Muscle layer of duodenum (tissue), 2 donors: Measurements from ENCODE around the gene TTC7B.

Experiments
- H3K27ac ChIP-seq: one replicate; pipeline ENCODE4 v1.7.0; 2013; ENCODE audit warnings: mild to moderate bottlenecking, low read length
- H3K27me3 ChIP-seq: one replicate; pipeline ENCODE4 v1.7.0; 2013; ENCODE audit warnings: low read depth, mild to moderate bottlenecking, control low read depth, low read length
- H3K36me3 ChIP-seq, 2 donors: one replicate each; pipeline ENCODE4 v1.7.0; 2013; ENCODE audit warnings: low read length in 2 of 2, control low read depth in 1 of 2, mild to moderate bottlenecking in 1 of 2; ENCODE audit not compliant: insufficient read depth in 2 of 2, control insufficient read depth in 1 of 2
- H3K4me1 ChIP-seq, 2 donors: one replicate each; pipeline ENCODE4 v1.7.0; 2013; ENCODE audit warnings: low read length in 2 of 2, mild to moderate bottlenecking in 2 of 2, control low read depth in 1 of 2, moderate library complexity in 1 of 2; ENCODE audit not compliant: insufficient read depth in 2 of 2, control insufficient read depth in 1 of 2
- H3K4me3 ChIP-seq, 2 donors: one replicate each; pipeline ENCODE4 v1.7.0; 2013; ENCODE audit warnings: low read length in 2 of 2, low read depth in 1 of 2, mild to moderate bottlenecking in 1 of 2
- H3K9me3 ChIP-seq, 2 donors: one replicate each; pipeline ENCODE4 v1.7.0; 2013; ENCODE audit warnings: low read length in 2 of 2, control low read depth in 1 of 2, mild to moderate bottlenecking in 1 of 2; ENCODE audit not compliant: control insufficient read depth in 1 of 2
- donor health status: healthy.

TTC7B gene

DNA sequence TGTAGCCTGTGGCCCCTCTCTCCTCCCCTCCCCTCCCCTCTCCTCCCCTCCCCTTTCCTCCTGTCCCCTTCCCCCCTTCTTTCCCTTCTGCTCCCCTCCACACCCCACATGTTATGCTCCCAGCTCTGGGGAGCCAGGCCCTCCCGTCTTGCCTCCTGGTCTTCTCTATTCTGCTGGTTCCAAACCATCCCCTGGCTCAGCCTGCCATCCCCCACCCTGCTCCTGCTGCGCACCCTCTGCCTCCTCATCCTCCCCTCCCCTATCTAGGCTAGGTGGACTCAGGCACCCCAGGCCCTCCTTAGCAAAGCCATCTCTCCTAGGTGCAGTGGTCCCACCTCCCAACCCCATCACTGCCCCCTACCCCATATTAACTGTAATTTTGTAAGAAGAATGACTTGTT, 319.9 kb downstream of the TTC7B start:
- Histone ChIP-seq H3K4me1 (peaks cover 0 to 9% of the 10 kb centered on the region in 2 donors), H3K27ac (no peak overlapping the region), H3K9me3 (no peaks in the 10 kb centered on the region), H3K36me3 (no peaks in the 10 kb centered on the region), H3K27me3 (no peaks in the 10 kb centered on the region), H3K4me3 (no peak overlapping the region)

DNA sequence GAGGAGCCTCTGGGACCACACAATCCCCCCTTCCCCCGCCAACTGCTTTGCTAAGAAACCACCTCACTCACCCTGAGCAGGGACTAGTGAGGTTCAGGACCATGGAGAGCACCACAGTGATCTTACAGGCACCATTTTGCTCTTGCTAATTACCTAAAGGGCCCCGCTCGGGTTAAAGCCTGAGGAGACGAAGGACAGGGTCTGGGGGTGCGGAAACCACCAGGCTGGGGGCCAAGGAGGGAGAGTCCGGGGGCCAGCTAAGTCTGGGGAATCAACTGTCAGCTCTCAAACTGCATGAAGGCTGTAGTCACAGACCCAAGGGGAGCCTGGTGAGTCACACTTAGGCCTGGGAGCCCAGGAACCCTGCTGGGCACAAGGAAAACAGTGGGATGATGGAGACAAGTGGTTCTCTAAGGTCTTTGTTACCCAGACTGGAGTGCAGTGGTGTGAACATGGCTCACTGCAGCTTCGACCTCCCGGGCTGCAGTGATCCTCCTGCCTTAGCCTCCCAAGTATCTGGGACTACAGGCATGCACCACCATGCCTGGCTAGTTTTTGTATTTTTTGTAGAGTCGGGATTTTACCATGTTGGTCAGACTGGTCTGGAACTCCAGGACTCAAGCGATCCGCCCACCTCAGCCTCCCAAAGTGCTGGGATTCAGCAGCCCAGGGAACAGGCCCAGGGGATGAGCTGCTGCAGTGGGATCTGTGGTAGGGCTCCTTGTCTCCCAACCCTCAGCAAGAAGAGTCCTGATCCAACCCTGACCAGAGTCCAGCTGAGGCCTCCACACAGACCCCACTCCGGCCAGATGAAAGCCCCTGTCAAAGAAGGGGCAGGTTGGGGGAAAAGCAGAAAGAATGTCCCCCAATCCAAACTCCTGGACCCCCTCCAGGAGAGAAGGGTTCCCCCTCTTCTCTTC, 320.6 kb downstream of the TTC7B start:
- H3K27me3 ChIP-seq: no peaks in the 10 kb centered on the region
- no peaks in the 10 kb centered on the region for H3K36me3 ChIP-seq
- peaks cover 3 to 16% of the 10 kb centered on the region in 2 donors for H3K4me1 ChIP-seq
- H3K4me3 ChIP-seq: no peak overlapping the region
- H3K27ac ChIP-seq: no peak overlapping the region
- no peaks in the 10 kb centered on the region for H3K9me3 ChIP-seq

DNA sequence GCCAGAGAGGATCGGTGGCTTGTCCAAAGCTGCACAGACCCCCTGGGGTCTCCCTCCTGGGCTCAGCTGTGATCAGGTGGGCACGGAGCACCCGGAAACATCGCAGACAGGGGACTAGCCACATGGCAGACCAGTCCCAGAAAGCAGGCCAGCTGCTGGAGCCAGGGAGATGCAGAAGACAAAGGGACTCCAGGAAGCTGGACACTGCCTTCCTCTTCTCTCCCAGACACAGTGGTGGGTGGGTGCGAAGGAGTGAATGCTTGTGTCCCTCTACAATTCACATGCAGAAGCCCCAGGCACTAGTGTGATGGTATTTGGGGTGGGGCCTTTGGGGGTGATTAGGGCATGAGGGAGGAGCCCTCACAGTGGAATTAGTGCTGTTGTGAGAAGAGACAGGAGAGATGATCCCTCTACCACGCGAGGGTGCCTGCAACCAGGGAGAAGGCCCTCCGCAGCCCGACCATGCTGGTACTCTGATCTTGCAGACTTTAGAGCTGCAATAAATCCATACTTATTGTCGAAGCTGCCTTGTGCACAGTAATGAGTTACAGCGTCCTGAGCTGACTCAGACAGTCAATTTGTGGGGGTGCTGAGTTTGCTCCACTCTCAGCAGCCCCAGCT, 324.2 kb downstream of the TTC7B start:
- Histone ChIP-seq H3K9me3 (no peaks in the 10 kb centered on the region), H3K27ac (no peak overlapping the region), H3K4me1 (peaks cover 5 to 23% of the 10 kb centered on the region in 2 donors)

DNA sequence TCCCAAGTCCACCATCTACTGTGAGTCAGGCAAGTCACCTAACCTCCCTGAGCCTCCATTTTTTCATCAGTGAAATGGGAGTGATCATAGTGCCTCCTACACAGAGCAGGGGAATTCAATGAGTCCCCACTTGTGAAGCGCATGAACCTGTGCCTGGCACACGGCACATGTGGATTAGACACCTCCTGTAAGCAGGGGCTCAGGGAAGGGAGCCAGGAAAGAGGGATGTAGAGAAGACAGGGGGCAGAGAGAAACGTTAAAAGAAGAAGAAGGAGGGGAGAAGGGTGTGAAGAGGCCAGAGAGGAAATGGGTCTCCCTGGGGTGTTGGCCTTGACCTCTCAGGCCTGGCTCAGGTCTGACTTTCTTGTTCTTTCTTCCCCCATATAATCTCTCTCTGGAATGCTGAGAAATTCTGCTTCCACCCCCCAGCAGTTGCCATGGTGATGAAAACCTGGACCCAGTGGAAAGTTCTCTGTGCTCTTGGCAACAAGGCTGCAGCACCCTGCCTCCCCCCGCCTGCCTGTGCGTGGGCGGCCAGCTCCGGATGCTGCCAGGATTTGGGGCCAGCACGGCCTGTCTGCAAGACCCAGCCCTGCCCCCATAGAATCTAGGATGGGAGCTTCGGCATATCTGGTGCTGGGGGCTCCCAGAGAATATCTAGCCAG, 324.9 kb downstream of the TTC7B start:
- Histone ChIP-seq H3K27ac (no peak overlapping the region), H3K4me1 (peaks cover 5 to 23% of the 10 kb centered on the region in 2 donors), H3K27me3 (no peaks in the 10 kb centered on the region), H3K36me3 (no peaks in the 10 kb centered on the region), H3K9me3 (no peaks in the 10 kb centered on the region), H3K4me3 (no peak overlapping the region)

More for the DNA sequence above, 324.2 kb downstream of the TTC7B start:
- Histone ChIP-seq H3K27me3 (no peaks in the 10 kb centered on the region), H3K4me3 (no peak overlapping the region), H3K36me3 (no peaks in the 10 kb centered on the region)

DNA sequence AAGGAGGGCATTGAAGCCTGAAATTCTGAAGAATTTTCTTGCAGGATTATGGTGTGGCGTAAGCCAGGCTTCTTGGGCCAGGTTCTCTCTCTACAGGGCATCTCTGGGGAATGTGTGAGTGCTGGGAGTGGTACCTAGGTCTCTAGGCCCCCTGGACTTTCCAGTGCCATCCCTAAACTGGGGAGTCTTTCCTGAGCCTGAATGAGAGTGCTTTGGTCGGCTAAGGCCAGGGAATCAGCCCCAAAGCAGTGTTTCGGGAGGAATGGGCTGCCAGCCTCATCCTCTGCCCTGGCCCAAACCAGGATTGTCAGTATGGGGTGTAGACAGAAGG, 325.5 kb downstream of the TTC7B start:
- H3K36me3 ChIP-seq: no peaks in the 10 kb centered on the region
- H3K4me3 ChIP-seq: no peak overlapping the region
- no peaks in the 10 kb centered on the region for H3K27me3 ChIP-seq
- H3K9me3 ChIP-seq: no peaks in the 10 kb centered on the region
- H3K27ac ChIP-seq: no peak overlapping the region
- peaks cover 5 to 23% of the 10 kb centered on the region in 2 donors for H3K4me1 ChIP-seq

DNA sequence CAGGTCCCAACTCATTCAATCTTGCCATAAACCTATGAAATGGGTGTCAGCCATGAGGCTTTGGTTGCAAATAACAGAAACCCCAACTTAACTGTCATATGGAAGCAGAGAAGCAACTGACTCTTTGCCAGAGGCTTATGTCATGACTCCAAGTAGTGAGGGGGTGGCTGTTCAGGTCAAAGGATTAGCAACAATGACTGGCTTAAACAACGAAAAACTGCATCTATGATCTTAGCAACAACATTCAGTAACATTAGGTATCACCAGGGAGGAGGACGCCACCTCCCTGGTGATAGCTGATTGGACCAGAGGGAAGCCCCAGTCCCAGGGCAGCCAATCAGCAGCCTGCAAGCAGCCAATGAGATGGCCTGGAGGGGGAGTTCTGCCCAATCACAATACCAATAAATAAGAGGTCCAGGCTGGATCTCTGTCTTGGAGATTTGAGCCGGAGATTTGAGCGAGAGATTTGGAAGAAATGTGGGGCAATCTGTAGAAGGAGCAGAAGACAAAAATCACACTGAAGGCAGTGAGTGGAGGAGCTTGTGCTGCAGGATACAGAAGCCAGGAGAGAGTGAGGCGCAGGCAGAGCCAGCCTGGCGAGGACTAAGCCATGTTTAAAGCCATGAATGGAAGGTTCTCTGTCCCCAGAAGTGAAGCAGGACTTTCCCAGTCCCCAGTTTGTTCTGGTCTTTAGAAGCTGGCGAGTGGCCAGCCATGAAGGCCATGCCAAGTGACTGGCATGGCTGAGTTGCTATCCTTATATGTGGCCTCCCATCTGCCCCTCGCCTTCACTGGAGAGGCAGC, 326.1 kb downstream of the TTC7B start:
- no peaks in the 10 kb centered on the region for H3K9me3 ChIP-seq
- H3K4me3 ChIP-seq: no peak overlapping the region
- no peak overlapping the region for H3K27ac ChIP-seq
- no peaks in the 10 kb centered on the region for H3K36me3 ChIP-seq
- no peaks in the 10 kb centered on the region for H3K27me3 ChIP-seq
- H3K4me1 ChIP-seq: peaks cover 5 to 23% of the 10 kb centered on the region in 2 donors

DNA sequence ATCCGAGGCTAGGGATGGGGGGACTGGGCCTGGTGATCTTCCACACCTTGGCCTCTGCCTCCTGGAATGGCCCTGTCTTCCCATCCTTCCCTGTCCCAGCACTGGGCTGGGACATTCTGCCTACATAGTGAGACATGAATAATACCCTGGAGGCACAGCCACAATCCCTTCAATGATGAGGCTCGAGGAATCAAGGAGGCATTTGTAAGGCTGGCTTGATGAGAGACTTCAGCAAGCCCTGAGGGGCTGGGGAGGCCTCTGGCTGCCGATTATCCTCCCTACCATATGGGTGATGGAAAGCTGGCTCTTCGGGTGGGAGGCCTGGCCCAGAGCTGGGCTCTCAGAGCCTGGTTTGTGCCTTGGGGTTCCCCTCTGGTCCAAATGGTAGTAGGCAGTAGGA, 326.9 kb downstream of the TTC7B start:
- H3K36me3 ChIP-seq: no peaks in the 10 kb centered on the region
- no peaks in the 10 kb centered on the region for H3K27me3 ChIP-seq
- no peak overlapping the region for H3K4me3 ChIP-seq
- no peak overlapping the region for H3K27ac ChIP-seq
- peaks cover 5 to 23% of the 10 kb centered on the region in 2 donors for H3K4me1 ChIP-seq
- H3K9me3 ChIP-seq: no peaks in the 10 kb centered on the region

DNA sequence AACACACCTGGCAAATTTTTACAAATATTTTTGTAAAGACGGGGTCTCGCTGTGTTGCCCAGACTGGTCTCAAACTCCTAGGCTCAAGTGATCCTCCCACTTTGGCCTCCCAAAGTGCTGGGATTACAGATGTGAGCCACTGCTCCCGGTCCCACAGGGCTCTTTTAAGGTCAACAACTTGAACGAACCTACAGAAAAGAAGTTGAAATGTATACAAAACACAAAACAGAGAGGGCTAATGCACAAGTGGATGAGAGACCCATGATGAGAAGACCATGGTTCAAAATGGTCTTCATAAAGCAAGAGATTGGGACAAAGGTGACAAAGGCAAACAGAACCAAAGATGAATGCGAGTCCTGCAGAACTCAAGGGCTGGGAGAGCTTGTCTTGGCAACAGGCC, 328.0 kb downstream of the TTC7B start:
- Histone ChIP-seq H3K9me3 (no peaks in the 10 kb centered on the region), H3K36me3 (no peaks in the 10 kb centered on the region), H3K27ac (no peak overlapping the region), H3K27me3 (no peaks in the 10 kb centered on the region), H3K4me1 (peaks cover 5 to 23% of the 10 kb centered on the region in 2 donors), H3K4me3 (no peak overlapping the region)

DNA sequence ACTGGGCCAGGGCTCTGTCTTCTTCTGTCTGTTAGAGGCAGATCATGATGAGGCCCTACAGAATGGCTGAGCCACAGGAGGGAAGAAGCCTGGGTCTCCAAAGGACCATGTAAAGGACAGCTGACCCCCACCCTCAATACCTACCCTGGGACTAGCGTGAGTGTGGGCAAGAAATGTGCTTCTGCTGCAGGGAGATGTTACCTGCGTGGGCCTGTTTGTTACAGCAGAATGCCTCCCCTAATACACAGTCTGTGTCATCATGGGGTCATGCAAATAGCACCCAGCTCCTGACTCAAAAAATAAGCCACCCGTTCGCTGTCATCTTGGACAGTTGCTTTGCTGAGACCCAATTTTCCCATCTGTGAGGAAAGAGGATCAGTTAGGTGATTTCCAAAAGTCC, 328.8 kb downstream of the TTC7B start:
- Histone ChIP-seq H3K4me3 (no peak overlapping the region), H3K27ac (no peak overlapping the region), H3K36me3 (no peaks in the 10 kb centered on the region), H3K4me1 (peaks cover 5 to 23% of the 10 kb centered on the region in 2 donors), H3K27me3 (no peaks in the 10 kb centered on the region), H3K9me3 (no peaks in the 10 kb centered on the region)

DNA sequence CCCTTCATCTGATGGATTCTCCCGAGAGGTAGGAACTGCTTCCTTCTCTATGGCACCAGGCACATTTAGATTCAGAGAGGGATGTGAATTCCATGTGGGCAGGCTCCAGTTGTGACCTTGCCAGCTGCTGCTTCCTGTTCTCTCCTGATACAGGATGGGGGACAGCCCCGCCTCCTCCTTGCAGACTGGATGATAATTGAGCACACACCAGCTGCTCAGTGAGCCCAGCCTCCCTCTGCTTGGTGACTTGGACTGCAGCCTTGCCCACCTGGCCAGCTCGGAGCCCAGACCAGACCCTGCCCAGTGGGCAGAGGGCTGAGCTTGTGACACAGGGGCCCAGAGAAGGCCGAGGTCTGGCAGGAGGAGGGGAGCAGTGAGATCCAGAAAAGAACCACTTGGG, 329.2 kb downstream of the TTC7B start:
- Histone ChIP-seq H3K4me3 (no peak overlapping the region), H3K27ac (no peak overlapping the region), H3K36me3 (no peaks in the 10 kb centered on the region), H3K27me3 (no peaks in the 10 kb centered on the region), H3K9me3 (peaks cover 0 to 2% of the 10 kb centered on the region in 2 donors), H3K4me1 (peaks cover 5 to 20% of the 10 kb centered on the region in 2 donors)

DNA sequence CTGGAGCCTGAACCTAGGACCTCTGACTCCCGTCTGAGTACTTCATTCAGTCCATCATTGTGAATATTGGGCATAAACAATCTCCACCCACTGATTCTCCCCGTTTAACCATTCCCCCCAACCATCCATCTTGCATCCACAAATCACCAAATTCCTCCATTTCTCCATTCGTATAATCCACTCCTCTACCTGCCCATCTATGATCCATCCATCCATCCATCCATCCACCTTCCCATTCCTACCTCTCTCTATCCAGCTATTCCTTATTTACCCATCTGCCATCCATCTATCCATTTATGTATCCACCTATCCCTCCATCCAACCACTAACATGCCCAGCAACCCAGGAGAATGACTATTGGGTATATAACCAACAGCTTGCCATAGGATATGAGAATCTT, 331.9 kb downstream of the TTC7B start:
- H3K36me3 ChIP-seq: no peaks in the 10 kb centered on the region
- H3K4me3 ChIP-seq: no peak overlapping the region
- H3K27ac ChIP-seq: no peak overlapping the region
- H3K27me3 ChIP-seq: no peaks in the 10 kb centered on the region
- no peaks in the 10 kb centered on the region for H3K4me1 ChIP-seq
- H3K9me3 ChIP-seq: peaks cover 0 to 5% of the 10 kb centered on the region in 2 donors
